GM12878 (cell line): ENCODE data around the gene TKTL1. TPM values are rescaled to one million over a fixed set of nuclear protein-coding genes. Genes with fewer than 3 reads are reported as not detected.

Source experiments
- ATAC-seq: fragments of 200-7000 bp; cut with Tn5 transposase; 3 replicates; pipeline ENCODE4 v1.9.1; 2020; ENCODE audit warnings: mild to moderate bottlenecking, moderate library complexity
- BruUV-seq: library from RNA; stranded (reverse); fragments of 400-500 nt; replicated peaks from 2 replicates; lab custom pipeline; 2021; lab: Mats Ljungman, UMichigan
- CTCF ChIA-PET: fragments of 300-600 bp; sonication (Branson Sonifier 250); formaldehyde crosslinking; extraction: SDS; loops from one replicate; lab custom pipeline; 2021; ENCODE audit warnings: inconsistent platforms; lab: Yijun Ruan, JAX
- POLR2A ChIA-PET: fragments of 350-600 bp; formaldehyde crosslinking; extraction: SDS; loops from one replicate; lab custom pipeline; 2021; ENCODE audit warnings: inconsistent platforms; lab: Charles Lee
- RAD21 ChIA-PET: fragments of 300-600 bp; sonication (Branson Sonifier 250); formaldehyde crosslinking; loops from one replicate; lab custom pipeline; 2023; ENCODE audit warnings: antibody characterized with exemption; ENCODE audit not compliant: unreplicated experiment; lab: Charles Lee
- SMC1A ChIA-PET: fragments of 300-600 bp; sonication (Branson Sonifier 250); formaldehyde crosslinking; loops from one replicate; lab custom pipeline; 2023; ENCODE audit not compliant: unreplicated experiment, uncharacterized antibody; lab: Charles Lee
- DNase-seq: peaks from one replicate; pipeline ENCODE4 v3.0.0-alpha.2; 2011; ENCODE audit warnings: low read depth, low spot score
- FAIRE-seq: peaks from 3 replicates; lab custom pipeline; 2011; peaks lifted over from hg19 to GRCh38; lab: Jason Lieb, UNC
- H2AFZ ChIP-seq: 2 replicates; pipeline ENCODE4 v1.6.0; 2011; ENCODE audit warnings: low read depth, low read length, control low read depth; ENCODE audit not compliant: control insufficient read depth
- H3K27ac ChIP-seq: 2 replicates; pipeline ENCODE4 v1.5.1; 2011; ENCODE audit warnings: control low read depth; ENCODE audit not compliant: control insufficient read depth, insufficient read depth
- H3K27me3 ChIP-seq, 2 experiments: replicated peaks in 1 of 2; 2 replicates each; pipeline versions ENCODE4 v1.6.0 to v1.6.1; 2011; ENCODE audit warnings: low read length in 1 of 2; ENCODE audit not compliant: control insufficient read depth in 2 of 2, insufficient read depth in 2 of 2
- H3K36me3 ChIP-seq, 2 experiments: 2 replicates each; pipeline ENCODE4 v1.5.1; 2011; ENCODE audit warnings: low read length in 1 of 2; ENCODE audit not compliant: control insufficient read depth in 2 of 2, insufficient read depth in 2 of 2
- H3K4me1 ChIP-seq: 2 replicates; pipeline ENCODE4 v1.6.1; 2011; ENCODE audit warnings: mild to moderate bottlenecking, low read length, moderate library complexity, mixed read lengths; ENCODE audit not compliant: control insufficient read depth, insufficient read depth
- H3K4me2 ChIP-seq: 2 replicates; pipeline ENCODE4 v1.6.0; 2011; ENCODE audit warnings: control low read depth; ENCODE audit not compliant: control insufficient read depth, insufficient read depth
- H3K4me3 ChIP-seq: fragments of 200-600 bp; sonication (generic); 2 replicates; pipeline ENCODE4 v1.5.1; 2016
- H3K79me2 ChIP-seq: 2 replicates; pipeline ENCODE4 v1.6.0; 2011; ENCODE audit warnings: low read length; ENCODE audit not compliant: control insufficient read depth, insufficient read depth
- H3K9ac ChIP-seq: 2 replicates; pipeline ENCODE4 v1.8.0; 2011; ENCODE audit warnings: low read length, control low read depth, mixed read lengths; ENCODE audit not compliant: control insufficient read depth, insufficient read depth
- H3K9me3 ChIP-seq: replicated peaks from 3 replicates; pipeline ENCODE4 v1.5.1; 2011; ENCODE audit warnings: mild to moderate bottlenecking, low read length; ENCODE audit not compliant: control insufficient read depth, insufficient read depth
- H4K20me1 ChIP-seq: 2 replicates; pipeline ENCODE4 v1.6.0; 2011; ENCODE audit not compliant: control insufficient read depth, insufficient read depth
- BACH1 ChIP-seq: fragments of 450-650 bp; IDR thresholded peaks from 2 replicates; pipeline ENCODE4 v1.6.1; 2017; ENCODE audit warnings: mild to moderate bottlenecking, borderline replicate concordance
- ETV6 ChIP-seq, 2 experiments: fragments of 450-650 bp in 1 of 2; IDR thresholded peaks in 1 of 2; conservative IDR thresholded peaks in 1 of 2; 2 replicates each; pipeline ENCODE4 v1.6.1; 2014; ENCODE audit warnings: antibody characterized with exemption in 1 of 2, borderline replicate concordance in 1 of 2, low read depth in 1 of 2, mild to moderate bottlenecking in 1 of 2, moderate library complexity in 1 of 2
- HDGF ChIP-seq: fragments of 450-650 bp; IDR thresholded peaks from 2 replicates; pipeline ENCODE4 v1.6.1; 2016; ENCODE audit warnings: antibody characterized with exemption
- KAT2A ChIP-seq: conservative IDR thresholded peaks from 2 replicates; pipeline ENCODE4 v1.6.1; 2011; ENCODE audit warnings: low read depth, low read length; ENCODE audit not compliant: control insufficient read depth
- MTA2 ChIP-seq: fragments of 450-650 bp; IDR thresholded peaks from 2 replicates; pipeline ENCODE4 v1.6.1; 2016; ENCODE audit warnings: low read depth, mild to moderate bottlenecking, moderate library complexity
- MTA3 ChIP-seq: IDR thresholded peaks from 2 replicates; pipeline ENCODE4 v1.6.1; 2012; ENCODE audit warnings: low read length, inconsistent platforms, borderline replicate concordance
- NFXL1 ChIP-seq: fragments of 450-650 bp; IDR thresholded peaks from 2 replicates; pipeline ENCODE4 v1.6.1; 2017; ENCODE audit warnings: antibody characterized with exemption, mild to moderate bottlenecking, borderline replicate concordance
- NR2C1 ChIP-seq: fragments of 450-650 bp; IDR thresholded peaks from 2 replicates; pipeline ENCODE4 v1.6.1; 2017; ENCODE audit warnings: antibody characterized with exemption, mild to moderate bottlenecking, moderate library complexity
- RBBP5 ChIP-seq: fragments of 200-600 bp; sonication (generic); conservative IDR thresholded peaks from 2 replicates; pipeline ENCODE4 v1.6.1; 2016
- RELB ChIP-seq: fragments of 450-650 bp; IDR thresholded peaks from 2 replicates; pipeline ENCODE4 v1.6.1; 2017; ENCODE audit warnings: low read depth, mild to moderate bottlenecking, moderate library complexity
- SP1 ChIP-seq: IDR thresholded peaks from one replicate; pipeline ENCODE4 v1.6.1; 2011; ENCODE audit warnings: low read depth, low read length
- SPI1 ChIP-seq: IDR thresholded peaks from 2 replicates; pipeline ENCODE4 v1.6.1; 2011; ENCODE audit warnings: low read depth, mild to moderate bottlenecking, low read length, moderate library complexity, borderline replicate concordance; ENCODE audit not compliant: insufficient read depth
- TARDBP ChIP-seq: IDR thresholded peaks from 2 replicates; pipeline ENCODE4 v1.6.1; 2016; ENCODE audit warnings: borderline replicate concordance
- TCF3 ChIP-seq: IDR thresholded peaks from 2 replicates; pipeline ENCODE4 v1.6.1; 2012; ENCODE audit warnings: low read depth, mild to moderate bottlenecking, low read length, borderline replicate concordance; ENCODE audit not compliant: insufficient read depth
- YBX1 ChIP-seq: fragments of 450-650 bp; IDR thresholded peaks from 2 replicates; pipeline ENCODE4 v1.6.1; 2016; ENCODE audit warnings: antibody characterized with exemption
- YY1 ChIP-seq: IDR thresholded peaks from 2 replicates; pipeline ENCODE4 v1.6.1; 2011; ENCODE audit warnings: low read depth, mild to moderate bottlenecking, low read length
- ZBED1 ChIP-seq: IDR thresholded peaks from 2 replicates; pipeline ENCODE4 v1.6.1; 2016; ENCODE audit warnings: borderline replicate concordance
- ZBTB4 ChIP-seq: fragments of 450-650 bp; formaldehyde crosslinking; IDR thresholded peaks from 2 replicates; pipeline ENCODE4 v1.4.0; 2022; ENCODE audit warnings: mild to moderate bottlenecking, moderate library complexity
- ZNF622 ChIP-seq: fragments of 450-650 bp; IDR thresholded peaks from 2 replicates; pipeline ENCODE4 v1.6.1; 2017; ENCODE audit warnings: mild to moderate bottlenecking, inconsistent platforms
- WGBS: methylation state at CpG from one replicate; pipeline ENCODE4 v1.1.6; 2016; ENCODE audit warnings: low lambda C conversion rate; ENCODE audit not compliant: insufficient replicate concordance, insufficient coverage; ENCODE audit errors: missing lambda C conversion rate; 5-methylcytosine and 5-hydroxymethylcytosine counted together
- in situ Hi-C: fragments of 300-500 bp; cut with MboI; formaldehyde crosslinking; loops from 9 replicates; pipeline ENCODE4 v1.14.3; 2018; ENCODE audit warnings: mixed read lengths
- intact Hi-C: fragments of 100-400 bp; cut with micrococcal nuclease; formaldehyde crosslinking; loops from one replicate; pipeline ENCODE4 v1.14.2; 2022; ENCODE audit not compliant: unreplicated experiment
- polyA plus RNA-seq, 11 experiments: library from polyadenylated mRNA; depleted of rRNA in 4 of 11; unstranded in 6 of 11; stranded (reverse) in 5 of 11; fragments of >200 nt; fragmentation: Nextera tagmentation in 4 of 11; fragmentation: Illumina TruSeq in 1 of 11; extraction: Ambion mirVana in 4 of 11; extraction: Trizol in 1 of 11; gene quantifications; 1 replicate in 1 of 11; 2 replicates in 10 of 11; pipeline versions ENCODE4 v1.2.1 to v1.2.3, GENCODE V29; 2011 to 2016; ENCODE audit warnings: inconsistent platforms in 2 of 11, missing spikeins in 2 of 11, low read depth in 1 of 11
- total RNA-seq, 4 experiments: library from RNA; depleted of rRNA in 3 of 4; stranded (reverse); fragments of >200 nt in 3 of 4; fragmentation: Illumina TruSeq in 1 of 4; extraction: Trizol in 1 of 4; gene quantifications; 2 replicates each; pipeline versions ENCODE4 v1.2.1 to v1.2.3, GENCODE V29; 2013 to 2021

Gene TKTL1
- total and polyA plus RNA-seq, 10 of the 15 experiments (the other 5 are each of a cell fraction or from before 2014, with no cell fraction given), result 0.01 to 0.07 TPM; not detected in 8

- intact Hi-C loops, result no loop called here
- no TSS peak for BruUV-seq
- Histone ChIP-seq H3K27ac (no peak overlapping the region), H3K4me1 (no peaks in the 10 kb centered on the region), H3K9me3 (no peaks in the 10 kb centered on the region; the same call in 2 of the 3 replicates), H3K4me3 (no peak overlapping the region), H4K20me1 (no peaks in the 10 kb centered on the region), H3K4me2 (no peak overlapping the region), H3K79me2 (no peaks in the 10 kb centered on the region), H3K27me3 (no peaks in the 10 kb centered on the region), H3K9ac (no peak overlapping the region), H3K36me3 (no peaks in the 10 kb centered on the region), H2AFZ (no peak overlapping the region)
- SMC1A ChIA-PET, result no interaction called here
- WGBS, result 57% methylated on average over 6 of the region's 6 CpGs
- in situ Hi-C loops, result loop anchor here (25.0 kb wide), 1 partner anchor 170 kb away; the partner anchor contains the start of gene OPN1LW
- POLR2A ChIA-PET, result no interaction called here
- RAD21 ChIA-PET, result no interaction called here
- DNase-seq, result no peak
- TF ChIP-seq MTA2, result no peak
- TF ChIP-seq HDGF, result no peak
- no peak for TF ChIP-seq TARDBP
- no peak for TF ChIP-seq ETV6 (conservative IDR thresholded peaks at IDR 0.05 in 1 of 2, IDR thresholded peaks at IDR 0.05 in 1 of 2; ENCODE audit: borderline replicate concordance in 1 of 2, low read depth in 1 of 2)
- no peak for TF ChIP-seq TCF3
- TF ChIP-seq KAT2A, result no peak
- no peak for TF ChIP-seq BACH1
- TF ChIP-seq NFXL1, result no peak
- TF ChIP-seq YBX1, result no peak
- no peak for TF ChIP-seq YY1
- TF ChIP-seq ZBTB4, result no peak
- TF ChIP-seq MTA3, result no peak
- no peak for TF ChIP-seq NR2C1
- TF ChIP-seq SP1, result no peak
- no peak for TF ChIP-seq RELB
- no peak for TF ChIP-seq ZBED1
- no peak for TF ChIP-seq ZNF622
- no peak for TF ChIP-seq SPI1
- no peak for TF ChIP-seq RBBP5
- no peak for FAIRE-seq
- ATAC-seq, result no peak
- CTCF ChIA-PET, result interaction anchor here (1.0 to 4.0 kb wide), 3 partner anchors 12 to 170 kb away, joined by 3 to 17 read pairs (median 3); partner anchors contain the start of gene TEX28
Observed at GRCh38 chrX:154307202-154307601, 11.6 kb downstream of the TKTL1 start.
